ENCODE measurements around the gene LRRC32.

GRCh38 chr11:76664578-76665061 lies 5.9 kb downstream of the LRRC32 start:
- TF ChIP-seq CTCF (conservative IDR thresholded peaks at IDR 0.05; ENCODE audit: low read depth, low read length) (no peak), EZH2 (IDR thresholded peaks at IDR 0.05; ENCODE audit: low read length, unreplicated experiment) (no peak), EZH2phosphoT487 (IDR thresholded peaks at IDR 0.05; ENCODE audit: borderline replicate concordance, low read length) (no peak)

All from PC-3 (cell line).